GM21528 (cell line): ENCODE data around the gene UBASH3A.
A peak's percentile ranks its signal among the peaks of the same experiment; 100 is the strongest.
"Not testable (repeated sequence)": the region's sequence is repeated elsewhere in the genome, so short reads cannot be mapped to it uniquely, and the experiment has no call there.

Experiments used
- ATAC-seq: cut with Tn5 transposase; IDR thresholded peaks from one replicate; pipeline ENCODE4 v1.9.1; 2021; ENCODE audit warnings: mild to moderate bottlenecking, moderate library complexity; ENCODE audit not compliant: unreplicated experiment, low FRiP score

Gene UBASH3A

GRCh38 chr21:42408718-42409117 is 5.0 kb downstream of the UBASH3A start:
- not testable (repeated sequence) for ATAC-seq

DNA sequence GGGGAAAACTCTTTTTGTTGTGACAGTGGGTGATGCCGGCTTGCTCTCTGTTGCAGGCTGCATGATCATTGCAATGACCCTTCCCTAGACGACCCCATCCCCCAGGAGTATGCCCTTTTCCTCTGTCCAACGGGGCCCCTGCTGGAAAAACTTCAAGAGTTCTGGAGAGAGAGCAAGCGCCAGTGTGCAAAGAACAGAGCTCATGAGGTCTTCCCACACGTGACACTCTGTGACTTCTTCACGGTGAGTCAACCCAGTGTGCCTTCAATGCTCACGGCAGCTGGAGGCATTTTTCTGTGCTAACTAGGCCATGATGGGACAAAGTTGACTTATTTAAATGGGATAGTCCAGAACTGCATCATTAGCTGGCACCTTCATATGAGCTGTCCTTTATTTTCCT is 5.7 kb downstream of the UBASH3A start:
- no peak for ATAC-seq

DNA sequence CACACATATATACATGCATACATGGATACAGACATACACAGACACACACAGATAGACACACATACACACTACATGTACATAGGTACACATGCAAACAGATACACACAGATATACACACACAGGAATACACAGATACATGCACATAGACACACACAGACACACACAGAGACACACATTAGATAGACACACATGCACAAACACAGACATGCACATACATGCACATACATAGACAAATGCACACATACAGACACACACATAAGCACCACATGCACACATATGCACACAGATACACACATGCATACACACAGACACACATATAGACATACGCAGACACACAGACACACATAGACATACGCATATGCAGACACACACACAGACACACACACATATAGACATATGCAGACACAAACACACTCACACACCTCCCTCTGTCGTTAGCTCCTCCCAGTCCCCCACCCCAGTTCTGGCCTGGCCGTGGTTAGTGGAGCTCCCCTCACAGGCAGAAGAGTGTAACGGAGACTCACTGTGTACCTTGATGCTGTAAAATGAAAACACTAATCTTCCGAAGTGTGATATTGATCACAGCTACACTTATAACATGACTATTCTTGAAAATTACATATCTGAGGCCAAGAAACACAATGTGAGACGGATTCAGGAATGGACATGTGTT is 7.6 kb downstream of the UBASH3A start:
- no peak for ATAC-seq

GRCh38 chr21:42411891-42412635 is 8.4 kb downstream of the UBASH3A start:
- ATAC-seq, result no peak

- ATAC-seq, result no peak
Observed at GRCh38 chr21:42412636-42412933, 8.9 kb downstream of the UBASH3A start.

- no peak for ATAC-seq
Observed at GRCh38 chr21:42413093-42413492, 9.4 kb downstream of the UBASH3A start.

GRCh38 chr21:42413500-42413899 is 9.8 kb downstream of the UBASH3A start:
- ATAC-seq, result no peak

GRCh38 chr21:42414066-42414465 is 10.4 kb downstream of the UBASH3A start:
- no peak for ATAC-seq

DNA sequence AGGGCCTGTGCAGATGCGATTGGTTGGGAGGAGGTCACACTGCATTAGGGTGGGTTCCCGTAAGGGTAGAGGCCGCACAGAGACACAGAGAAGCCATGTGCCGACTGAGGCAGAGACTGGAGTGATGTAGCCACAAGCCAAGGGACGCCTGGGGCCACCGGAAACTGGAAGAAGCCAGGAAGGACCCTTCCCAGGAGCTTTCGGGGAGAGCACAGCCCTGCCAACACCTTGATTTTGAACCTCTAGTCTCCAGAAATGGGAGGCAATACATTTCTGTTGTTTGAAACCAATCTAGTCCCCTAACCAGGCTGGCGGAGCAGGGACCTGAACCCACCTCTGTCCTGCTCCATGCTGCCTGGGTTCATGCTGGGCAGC is 10.8 kb downstream of the UBASH3A start:
- ATAC-seq, result no peak

GRCh38 chr21:42414928-42415769 is 11.4 kb downstream of the UBASH3A start:
- peak; percentile 72 for ATAC-seq

DNA sequence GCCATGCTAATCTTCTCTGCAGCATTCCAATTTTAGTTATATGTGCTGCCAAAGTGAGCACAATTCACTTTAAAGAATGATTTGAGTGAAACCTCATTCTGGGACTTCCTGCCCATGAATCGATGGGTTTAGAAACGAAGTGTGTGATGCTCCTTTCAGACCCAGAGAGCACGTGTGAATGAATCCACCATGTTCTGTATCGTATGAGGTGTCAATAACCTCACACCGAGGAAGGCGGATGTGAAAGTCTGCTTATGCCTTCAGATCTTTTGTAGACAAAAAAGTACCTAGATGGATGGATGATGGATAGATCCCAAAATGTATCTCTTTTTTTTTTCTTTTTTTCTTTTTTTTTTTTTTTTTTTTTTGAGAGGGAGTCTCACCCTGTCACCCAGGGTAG is 13.8 kb downstream of the UBASH3A start:
- ATAC-seq, result no peak

DNA sequence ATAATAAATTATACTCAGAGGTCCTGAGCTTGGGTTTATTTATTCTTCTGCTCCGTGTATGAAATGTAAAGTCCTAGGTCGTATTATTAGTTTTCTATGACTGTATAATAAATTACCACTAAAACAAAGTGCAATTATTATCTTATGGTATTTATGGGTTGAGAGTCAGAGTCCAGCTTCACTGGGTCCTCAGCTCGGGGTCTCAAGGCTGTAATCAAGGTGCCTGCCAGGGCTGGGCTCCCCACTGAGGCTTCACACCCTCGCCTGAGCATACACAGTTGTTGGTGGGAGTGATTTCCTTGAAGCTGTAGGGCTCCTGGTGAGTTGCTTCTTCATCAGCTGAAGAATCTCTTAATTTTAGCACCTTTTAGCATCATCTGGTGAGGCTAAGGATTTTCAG is 15.2 kb downstream of the UBASH3A start:
- ATAC-seq, result no peak

GRCh38 chr21:42419845-42420244 is 16.1 kb downstream of the UBASH3A start:
- ATAC-seq, result no peak

DNA sequence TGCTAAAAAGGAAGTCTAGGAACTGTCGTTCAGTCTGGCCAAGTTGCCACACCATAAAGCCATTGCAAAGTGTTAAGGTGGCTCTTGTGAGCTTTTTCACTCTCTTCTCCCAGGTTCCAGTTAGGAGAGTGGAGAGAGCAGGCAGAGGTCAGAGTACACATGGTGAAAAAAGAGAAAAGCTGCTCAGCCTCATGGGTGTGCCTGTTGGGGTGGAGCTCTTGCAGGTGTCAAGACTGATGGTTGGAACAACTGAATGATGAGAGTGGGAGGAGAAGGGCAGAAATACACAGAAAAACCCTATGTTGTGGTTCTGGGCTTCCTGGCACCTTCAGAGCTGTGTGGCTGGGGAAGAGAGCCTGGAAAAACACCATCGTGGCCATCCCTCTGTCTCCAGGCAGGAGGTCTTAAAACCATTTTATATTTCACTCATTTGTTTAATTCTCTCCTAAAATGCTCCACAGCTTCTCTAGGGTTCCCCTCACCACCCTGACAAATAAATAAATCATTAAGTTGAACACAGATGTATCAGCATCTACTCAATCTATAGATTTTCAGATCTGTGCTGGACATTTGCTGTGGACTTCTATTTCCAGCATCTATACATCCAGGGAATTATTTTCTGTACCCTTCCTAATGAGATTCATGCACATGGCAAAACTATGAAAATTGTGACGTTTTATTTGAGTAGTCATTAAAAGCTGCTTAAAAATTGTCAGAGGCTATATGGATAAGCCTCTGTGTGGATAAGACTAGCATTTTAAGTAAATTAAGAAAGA is 17.5 kb downstream of the UBASH3A start:
- no peak for ATAC-seq

GRCh38 chr21:42423197-42423675 is 19.5 kb downstream of the UBASH3A start:
- peak; percentile 50 for ATAC-seq

- no peak for ATAC-seq
Observed at GRCh38 chr21:42423685-42424084, 20.0 kb downstream of the UBASH3A start.

DNA sequence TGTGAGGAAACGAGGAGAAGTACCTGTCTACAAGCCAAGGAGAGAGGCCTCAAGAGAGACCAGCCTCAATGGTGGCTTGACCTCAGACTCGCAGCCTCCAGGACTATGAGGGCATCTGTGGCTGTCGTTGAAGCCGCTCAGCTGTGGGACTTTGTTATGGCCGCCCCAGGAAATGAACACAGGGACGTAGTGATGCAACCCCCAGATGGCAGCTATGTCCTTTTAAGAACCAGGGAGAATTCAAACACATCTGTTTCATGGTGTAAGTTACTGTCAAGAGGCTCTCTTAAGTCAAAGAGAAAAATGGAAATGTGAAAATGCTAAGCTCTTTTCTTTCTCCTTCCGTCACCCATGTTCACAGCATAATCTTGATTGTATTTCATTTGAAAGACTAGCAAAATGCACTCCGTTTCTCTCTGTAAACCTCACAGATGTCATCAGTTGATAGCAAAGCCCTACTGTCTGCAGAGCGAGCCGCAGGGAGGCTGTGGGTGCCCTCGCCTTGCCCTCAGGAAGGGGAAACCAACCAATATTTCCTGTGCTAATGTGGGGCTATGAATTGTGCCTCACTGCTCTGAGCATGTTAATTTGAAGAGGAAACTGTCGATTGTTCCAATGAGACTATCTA is 21.3 kb downstream of the UBASH3A start:
- no peak for ATAC-seq

DNA sequence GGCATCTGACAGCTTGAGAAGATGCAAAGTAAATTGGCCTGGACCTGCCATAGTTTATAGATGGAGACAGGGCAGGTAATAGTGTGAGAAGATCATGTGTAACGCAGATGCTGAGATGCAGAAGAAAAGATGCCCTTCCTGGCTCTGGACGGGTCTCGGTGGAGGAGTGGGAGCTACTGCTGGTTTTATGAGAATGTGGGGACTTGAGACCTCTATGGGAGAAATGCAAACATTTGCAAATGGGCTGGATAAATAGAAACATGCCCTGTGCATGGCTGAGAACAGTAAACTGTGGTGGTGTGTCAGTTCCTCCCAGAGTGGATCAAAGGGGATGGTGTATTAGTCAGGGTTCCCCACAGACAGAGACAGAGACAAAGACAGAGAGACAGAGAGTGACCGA is 21.9 kb downstream of the UBASH3A start:
- no peak for ATAC-seq

DNA sequence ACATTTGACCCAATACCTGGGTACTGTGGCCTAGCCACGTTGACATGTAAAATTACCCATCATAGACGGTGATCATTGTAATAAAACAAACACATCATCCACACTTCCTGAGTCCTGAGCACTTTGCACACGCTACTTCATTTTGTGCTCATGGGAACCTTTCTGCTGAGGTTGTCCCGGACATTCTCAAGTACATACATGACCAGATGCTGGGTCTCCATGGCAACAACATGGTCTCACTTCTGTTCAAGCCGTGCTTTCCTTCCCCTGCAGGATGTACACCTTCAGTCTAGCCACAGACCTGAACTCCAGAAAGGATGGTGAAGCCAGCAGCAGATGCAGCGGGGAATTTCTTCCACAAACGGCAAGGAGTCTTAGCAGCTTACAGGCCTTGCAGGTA is 22.7 kb downstream of the UBASH3A start:
- ATAC-seq, result no peak

- ATAC-seq, result no peak
Observed at GRCh38 chr21:42426876-42427480, 23.3 kb downstream of the UBASH3A start.
